Mammary epithelial cell (primary cell): ENCODE data around the gene C1orf198.

Source experiments
- CTCF ChIP-seq, 2 donors: IDR thresholded peaks in 1 of 2; conservative IDR thresholded peaks in 1 of 2; 2 replicates each; pipeline ENCODE4 v1.5.1; 2011 to 2012; ENCODE audit warnings: inconsistent platforms in 2 of 2, low read length in 2 of 2, mild to moderate bottlenecking in 2 of 2, control low read depth in 1 of 2, low read depth in 1 of 2; ENCODE audit not compliant: insufficient read depth in 1 of 2; ENCODE audit errors: extremely low read depth in 1 of 2
- EZH2 ChIP-seq: IDR thresholded peaks from 2 replicates; pipeline ENCODE4 v1.6.1; 2012; ENCODE audit warnings: low read length, inconsistent platforms, borderline replicate concordance

- TF ChIP-seq CTCF (conservative IDR thresholded peaks at IDR 0.05 in 1 of 2, IDR thresholded peaks at IDR 0.05 in 1 of 2; ENCODE audit: extremely low read depth in 1 of 2, insufficient read depth in 1 of 2, low read depth in 1 of 2, low read length in 2 of 2) (no peak), EZH2 (no peak)
These were observed 36.5 kb downstream of the C1orf198 start for GRCh38 chr1:230831771-230832170.
